Stimulated activated memory B cell treated with anti-CD40 and anti-IgM and Interleukin-4, amounts not matched to agents 10 μg/mL and 1 μg/mL and 100 μg/mL, for 72 hours (primary cell): ENCODE results near the gene AWAT1.
"Not testable (repeated sequence)": the region's sequence is repeated elsewhere in the genome, so short reads cannot be mapped to it uniquely, and the experiment has no call there.

Experiments
- ATAC-seq: fragments of 150-1000 bp; cut with Tn5 transposase; 2 replicates; pipeline ENCODE4 v1.10.0; 2021
- H3K27ac Mint-ChIP-seq: one replicate; pipeline ENCODE4 v1.8.0; 2022; ENCODE audit warnings: mild to moderate bottlenecking, mixed read lengths
- H3K27me3 Mint-ChIP-seq: one replicate; pipeline ENCODE4 v1.8.0; 2022; ENCODE audit warnings: mixed read lengths
- H3K36me3 Mint-ChIP-seq: one replicate; pipeline ENCODE4 v1.8.0; 2022; ENCODE audit warnings: mixed read lengths
- H3K4me1 Mint-ChIP-seq: one replicate; pipeline ENCODE4 v1.8.0; 2022; ENCODE audit warnings: mixed read lengths
- H3K4me3 Mint-ChIP-seq: one replicate; pipeline ENCODE4 v1.8.0; 2022; ENCODE audit warnings: mild to moderate bottlenecking, moderate library complexity, mixed read lengths
- H3K9me3 Mint-ChIP-seq: one replicate; pipeline ENCODE4 v1.8.0; 2022; ENCODE audit warnings: mixed read lengths

Gene AWAT1

DNA sequence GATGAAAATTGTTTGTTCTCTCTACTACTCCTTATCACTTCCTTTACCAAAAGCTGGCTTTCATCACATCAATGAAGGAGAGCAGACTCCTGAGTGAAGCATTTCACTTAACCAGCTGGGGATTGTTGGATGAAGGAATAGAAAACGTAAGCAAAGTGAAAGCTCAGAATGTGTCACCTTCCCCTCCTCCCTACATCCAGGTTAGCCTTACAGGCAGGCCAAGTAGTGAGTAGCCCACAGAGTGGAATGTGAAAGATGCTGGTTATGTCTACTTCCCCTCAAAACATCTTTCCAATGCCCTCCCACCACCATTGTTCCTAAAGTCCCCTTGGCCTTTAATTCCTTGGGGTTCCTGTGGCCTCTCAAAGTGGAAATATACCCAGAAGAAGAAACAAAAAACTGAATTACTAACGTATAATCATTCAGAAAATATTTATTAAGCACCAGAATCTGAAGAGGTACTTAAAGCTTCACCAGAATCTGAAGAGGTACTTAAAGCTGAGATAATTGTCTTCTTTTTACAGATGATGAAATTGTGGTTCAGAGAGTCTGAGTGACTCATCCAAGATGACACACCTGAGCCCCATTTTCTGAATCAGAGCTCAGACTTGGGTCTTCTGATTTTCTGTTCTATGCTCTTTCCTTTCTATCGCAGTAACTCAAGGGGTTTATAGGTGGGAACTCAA lies 19.1 kb downstream of the AWAT1 start:
- peaks cover 22% of the 10 kb centered on the region for H3K36me3 Mint-ChIP-seq
- H3K4me3 Mint-ChIP-seq, result no peak overlapping the region
- H3K27me3 Mint-ChIP-seq, result no peaks in the 10 kb centered on the region
- no peak overlapping the region for H3K27ac Mint-ChIP-seq
- H3K9me3 Mint-ChIP-seq, result no peaks in the 10 kb centered on the region
- H3K4me1 Mint-ChIP-seq, result no peaks in the 10 kb centered on the region
- ATAC-seq, result no peak

DNA sequence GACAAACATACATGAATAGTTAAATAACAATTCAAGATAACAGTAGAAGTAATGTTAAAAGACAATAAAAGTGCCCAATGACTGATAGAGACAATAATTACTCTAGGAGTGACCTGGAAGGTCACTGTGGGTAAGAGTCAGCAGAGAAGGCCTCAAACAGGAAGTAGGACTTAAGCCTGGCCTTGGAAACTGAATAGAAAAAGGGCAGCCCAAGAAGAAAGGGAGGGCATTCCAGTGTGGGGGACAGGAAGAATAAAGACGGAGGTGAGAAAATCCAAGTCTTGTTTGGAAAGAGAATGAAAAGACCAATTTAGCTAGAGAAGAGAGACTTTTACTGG lies 19.6 kb downstream of the AWAT1 start:
- Mint-ChIP-seq H3K27me3 (no peaks in the 10 kb centered on the region), H3K4me1 (no peaks in the 10 kb centered on the region), H3K4me3 (no peak overlapping the region), H3K27ac (no peak overlapping the region), H3K9me3 (no peaks in the 10 kb centered on the region), H3K36me3 (peaks cover 27% of the 10 kb centered on the region)
- no peak for ATAC-seq

DNA sequence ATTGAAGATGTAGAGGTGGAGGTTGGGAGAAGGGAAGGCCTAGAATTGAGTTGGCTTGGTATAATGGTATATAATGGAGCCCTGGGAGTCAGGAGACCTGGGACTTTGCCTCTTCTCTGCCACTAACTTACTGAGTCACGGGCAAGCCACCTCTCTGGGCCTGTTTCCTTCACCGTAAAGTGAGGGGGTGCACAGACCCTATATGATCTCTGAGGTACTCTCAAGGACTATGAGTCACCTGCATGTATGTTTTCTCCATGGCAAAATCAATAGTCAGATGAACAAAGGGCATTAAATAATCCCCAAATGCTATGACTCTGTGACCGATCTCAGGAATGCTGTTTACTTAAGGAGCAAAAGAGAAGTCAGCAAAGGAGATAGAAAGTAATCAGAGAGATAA lies 20.5 kb downstream of the AWAT1 start:
- Mint-ChIP-seq H3K9me3 (no peaks in the 10 kb centered on the region), H3K27ac (no peak overlapping the region), H3K4me1 (no peaks in the 10 kb centered on the region), H3K27me3 (no peaks in the 10 kb centered on the region), H3K36me3 (peaks cover 29% of the 10 kb centered on the region), H3K4me3 (no peak overlapping the region)
- ATAC-seq, result no peak

DNA sequence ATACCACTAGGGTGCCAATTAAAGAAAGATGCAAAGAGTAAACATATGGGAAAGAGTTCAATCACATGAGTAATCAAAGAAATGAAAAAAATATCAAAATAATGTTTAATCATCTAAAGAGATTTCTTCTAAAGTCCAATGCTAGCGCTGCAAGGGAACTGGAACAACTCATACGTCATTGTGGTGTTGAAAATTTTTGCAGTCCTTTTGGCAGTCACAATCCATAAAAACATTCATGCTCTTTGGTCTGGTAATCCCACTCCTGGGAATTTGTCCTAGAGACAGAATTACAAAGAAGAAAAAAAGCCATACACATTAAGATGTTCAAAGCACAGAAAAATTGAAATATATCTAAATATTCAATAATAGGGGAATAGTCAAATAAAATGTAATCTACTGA lies 21.0 kb downstream of the AWAT1 start:
- Mint-ChIP-seq H3K27me3 (no peaks in the 10 kb centered on the region), H3K4me3 (no peak overlapping the region), H3K4me1 (no peaks in the 10 kb centered on the region), H3K36me3 (peaks cover 29% of the 10 kb centered on the region), H3K27ac (no peak overlapping the region), H3K9me3 (no peaks in the 10 kb centered on the region)
- ATAC-seq, result no peak

DNA sequence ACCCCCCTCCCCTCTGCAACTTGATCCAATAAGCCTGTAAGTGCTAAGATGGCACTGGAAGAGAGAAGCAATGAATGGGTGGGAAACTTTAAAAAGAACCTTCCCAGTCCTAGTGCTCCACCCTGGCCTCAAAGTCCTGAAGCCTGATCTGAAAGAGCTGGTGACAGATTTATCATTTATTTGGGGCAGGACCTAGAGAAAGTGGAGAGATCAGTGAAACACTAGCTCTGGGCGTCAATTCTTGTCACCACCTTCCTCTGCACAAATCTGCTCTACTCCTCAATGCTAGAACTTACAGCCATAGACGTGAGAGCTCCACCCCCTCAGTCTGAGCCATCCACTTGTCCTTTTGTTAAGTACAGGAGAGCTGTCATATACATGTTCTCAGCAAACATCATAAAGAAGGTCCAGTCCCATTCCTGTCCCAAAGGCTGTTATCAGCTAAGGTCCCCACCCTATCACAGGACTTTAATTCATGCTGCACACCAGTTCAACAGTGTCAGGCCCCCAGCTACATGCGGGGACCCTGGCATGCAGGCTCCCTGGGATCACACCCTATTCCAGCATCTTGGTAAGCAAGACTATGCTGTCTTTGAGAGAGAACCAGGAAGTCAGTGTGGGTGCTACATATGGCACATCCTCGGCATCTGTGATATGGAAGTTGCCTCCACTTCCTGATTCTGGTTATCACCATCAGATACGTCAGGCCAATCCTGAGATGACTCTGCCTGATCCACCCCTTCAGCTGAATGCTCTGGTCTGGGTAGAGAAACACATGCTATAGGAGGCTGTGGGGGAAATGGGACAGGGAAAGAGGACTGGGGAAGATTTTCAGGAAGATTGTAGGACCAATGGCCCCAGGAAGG lies 23.2 kb downstream of the AWAT1 start:
- no peaks in the 10 kb centered on the region for H3K4me1 Mint-ChIP-seq
- no peak overlapping the region for H3K4me3 Mint-ChIP-seq
- H3K36me3 Mint-ChIP-seq, result peaks cover 27% of the 10 kb centered on the region
- no peaks in the 10 kb centered on the region for H3K9me3 Mint-ChIP-seq
- ATAC-seq, result no peak
- H3K27me3 Mint-ChIP-seq, result no peaks in the 10 kb centered on the region
- H3K27ac Mint-ChIP-seq, result no peak overlapping the region

DNA sequence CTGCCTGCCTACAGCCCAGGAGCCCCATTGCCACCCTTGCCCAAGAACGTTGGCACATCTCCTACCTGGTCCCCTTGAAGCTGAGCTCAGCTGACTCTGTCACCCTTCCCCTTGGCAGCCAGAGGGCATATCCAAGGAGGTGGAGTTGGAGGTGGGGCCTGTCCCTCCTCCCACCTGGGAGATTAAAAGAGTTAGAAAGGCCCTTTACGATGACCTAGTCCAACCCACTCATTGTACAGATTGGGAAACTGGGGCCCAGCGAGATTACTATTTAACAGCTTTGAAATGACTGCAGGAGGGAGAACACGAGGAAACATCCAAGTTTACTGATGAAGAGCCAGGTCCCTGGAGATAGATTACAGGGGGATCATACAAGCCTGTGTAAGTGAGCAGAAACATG lies 25.6 kb downstream of the AWAT1 start, which contains the start of gene P2RY4:
TSS of gene P2RY4 (minus strand) at position 101 of the 400 bp plus-strand sequence. CDS start 580 bp downstream, outside the sequence.
- Mint-ChIP-seq H3K4me3 (no peak within 1 kb of the TSS), H3K36me3 (peaks cover 15% of the 10 kb centered on the region), H3K27me3 (no peaks in the 10 kb centered on the region), H3K27ac (no peak within 1 kb of the TSS), H3K9me3 (no peaks in the 10 kb centered on the region), H3K4me1 (no peaks in the 10 kb centered on the region)
- no peak for ATAC-seq

DNA sequence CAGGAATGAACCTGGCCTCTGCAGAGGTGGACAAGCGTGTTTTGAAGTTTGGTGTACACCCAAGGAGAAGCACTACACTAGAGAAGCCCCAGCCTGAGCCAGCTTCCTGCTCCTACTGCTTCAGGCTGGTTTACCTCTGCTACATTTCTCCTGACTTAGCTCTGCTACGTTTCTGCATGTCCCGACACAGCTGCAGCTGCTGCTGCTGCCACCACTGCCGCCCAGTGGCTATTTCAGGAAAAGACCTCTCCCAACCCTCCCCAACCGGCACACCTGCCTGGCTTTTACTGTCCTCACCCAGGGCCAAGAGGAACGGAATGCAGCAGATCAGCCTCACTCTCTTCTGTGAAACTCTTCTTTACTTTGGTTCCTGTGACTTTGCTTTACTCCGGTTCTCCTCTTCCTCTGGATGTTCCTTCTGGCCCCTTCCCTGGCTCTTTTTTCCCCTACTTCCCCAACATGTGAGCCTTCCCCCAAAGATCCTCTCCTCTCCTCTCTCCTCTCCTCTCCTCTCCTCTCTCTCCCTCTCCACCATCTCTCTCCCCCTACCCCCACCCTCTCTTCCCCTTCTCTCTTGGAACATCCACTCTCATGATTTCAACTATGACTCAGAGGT lies 28.6 kb downstream of the AWAT1 start:
- H3K4me1 Mint-ChIP-seq, result no peaks in the 10 kb centered on the region
- H3K27me3 Mint-ChIP-seq, result no peaks in the 10 kb centered on the region
- H3K36me3 Mint-ChIP-seq, result peaks cover 12% of the 10 kb centered on the region
- H3K4me3 Mint-ChIP-seq, result no peak overlapping the region
- H3K9me3 Mint-ChIP-seq, result no peaks in the 10 kb centered on the region
- no peak overlapping the region for H3K27ac Mint-ChIP-seq
- no peak for ATAC-seq

DNA sequence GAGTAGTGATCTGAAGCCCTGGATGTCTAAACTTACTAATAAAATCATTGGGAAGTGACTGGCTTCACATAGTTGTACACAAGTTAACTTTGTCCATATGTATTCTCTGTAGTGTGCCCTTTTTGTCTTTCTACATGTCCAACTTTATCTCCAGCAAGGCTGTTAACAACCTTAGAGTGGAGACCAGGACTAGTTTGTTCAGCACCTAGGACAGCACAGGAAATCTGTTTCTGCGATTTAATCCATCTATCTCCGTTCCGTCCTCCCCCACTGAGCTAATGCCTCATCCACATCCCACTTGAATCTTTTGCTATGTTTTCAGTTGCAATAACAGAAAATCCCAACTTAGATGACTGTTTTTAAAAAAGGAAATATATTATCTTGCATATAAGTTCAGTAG lies 30.3 kb downstream of the AWAT1 start:
- H3K9me3 Mint-ChIP-seq, result no peaks in the 10 kb centered on the region
- H3K27me3 Mint-ChIP-seq, result no peaks in the 10 kb centered on the region
- no peak overlapping the region for H3K4me3 Mint-ChIP-seq
- no peaks in the 10 kb centered on the region for H3K4me1 Mint-ChIP-seq
- ATAC-seq, result no peak
- no peak overlapping the region for H3K27ac Mint-ChIP-seq
- H3K36me3 Mint-ChIP-seq, result no peaks in the 10 kb centered on the region

DNA sequence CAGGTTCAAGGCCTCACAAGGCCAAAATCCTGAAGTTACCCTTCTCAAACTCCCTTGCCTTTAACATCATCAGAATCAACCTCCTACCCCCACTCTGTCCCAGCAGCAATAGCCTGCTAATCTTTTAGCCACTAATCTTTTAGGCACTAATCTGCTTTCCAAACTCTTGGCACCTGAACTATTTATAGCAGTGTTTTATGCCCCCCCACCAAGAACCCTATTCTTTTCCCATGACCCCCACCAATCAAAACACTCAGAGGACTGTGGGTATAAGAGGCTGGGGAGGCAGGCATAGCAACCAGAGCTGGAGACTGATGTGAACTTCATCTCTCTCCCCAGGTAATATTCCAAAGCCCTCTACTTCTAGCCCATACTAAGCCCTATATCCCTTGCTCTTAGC lies 33.6 kb downstream of the AWAT1 start, which contains the start of gene ARR3:
TSS of gene ARR3 (plus strand) at position 301 of the 400 bp plus-strand sequence. CDS start 1,052 bp downstream, outside the sequence.
- H3K4me1 Mint-ChIP-seq, result no peaks in the 10 kb centered on the region
- no peaks in the 10 kb centered on the region for H3K27me3 Mint-ChIP-seq
- no peak for ATAC-seq
- no peaks in the 10 kb centered on the region for H3K36me3 Mint-ChIP-seq
- H3K4me3 Mint-ChIP-seq, result no peak within 1 kb of the TSS
- no peak within 1 kb of the TSS for H3K27ac Mint-ChIP-seq
- H3K9me3 Mint-ChIP-seq, result no peaks in the 10 kb centered on the region

DNA sequence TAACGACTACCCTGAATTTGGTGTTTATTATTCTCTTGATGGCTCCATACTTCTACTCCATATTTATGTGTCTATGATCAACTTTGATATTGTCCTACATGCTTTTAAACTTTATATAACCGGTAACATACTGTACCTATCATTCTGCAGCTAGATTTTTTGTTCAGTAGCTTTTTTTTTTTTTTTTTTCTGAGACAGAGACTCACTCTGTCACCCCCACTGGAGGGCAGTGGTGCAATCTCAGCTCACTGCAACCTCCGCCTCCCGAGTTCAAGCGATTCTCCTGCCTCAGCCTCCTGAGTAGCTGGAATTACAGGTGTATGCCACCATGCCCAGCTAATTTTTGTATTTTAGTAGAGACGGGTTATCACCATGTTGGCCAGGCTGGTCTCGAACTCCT lies 39.6 kb downstream of the AWAT1 start:
- not testable (repeated sequence) for H3K27ac Mint-ChIP-seq, ATAC-seq

DNA sequence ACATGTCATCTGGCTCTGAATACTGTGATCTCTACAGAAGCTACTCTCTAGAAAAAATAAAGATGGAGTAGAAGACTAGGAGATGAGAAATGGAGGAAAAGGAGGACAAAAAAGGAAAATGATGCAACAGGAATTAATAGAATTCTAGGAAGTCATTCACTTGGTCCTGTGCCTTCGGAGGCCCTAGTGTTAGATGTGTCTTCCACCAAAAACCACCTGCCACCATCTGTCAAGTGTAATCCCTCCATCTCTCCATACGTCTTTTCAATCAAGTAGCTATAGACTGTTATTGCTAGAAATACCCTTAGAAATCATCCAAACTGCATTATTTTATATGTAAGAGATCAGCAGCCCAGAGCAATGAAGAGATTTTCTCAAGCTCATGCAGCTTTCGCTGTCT lies 44.6 kb downstream of the AWAT1 start:
- H3K4me3 Mint-ChIP-seq, result no peak overlapping the region
- ATAC-seq, result no peak
- H3K4me1 Mint-ChIP-seq, result no peaks in the 10 kb centered on the region
- H3K27ac Mint-ChIP-seq, result no peak overlapping the region
- H3K9me3 Mint-ChIP-seq, result no peaks in the 10 kb centered on the region
- no peaks in the 10 kb centered on the region for H3K27me3 Mint-ChIP-seq
- H3K36me3 Mint-ChIP-seq, result peaks cover 26% of the 10 kb centered on the region

More for the DNA sequence above, 39.6 kb downstream of the AWAT1 start:
- not testable (repeated sequence) for H3K27me3 Mint-ChIP-seq, H3K36me3 Mint-ChIP-seq, H3K4me3 Mint-ChIP-seq, H3K4me1 Mint-ChIP-seq, H3K9me3 Mint-ChIP-seq

DNA sequence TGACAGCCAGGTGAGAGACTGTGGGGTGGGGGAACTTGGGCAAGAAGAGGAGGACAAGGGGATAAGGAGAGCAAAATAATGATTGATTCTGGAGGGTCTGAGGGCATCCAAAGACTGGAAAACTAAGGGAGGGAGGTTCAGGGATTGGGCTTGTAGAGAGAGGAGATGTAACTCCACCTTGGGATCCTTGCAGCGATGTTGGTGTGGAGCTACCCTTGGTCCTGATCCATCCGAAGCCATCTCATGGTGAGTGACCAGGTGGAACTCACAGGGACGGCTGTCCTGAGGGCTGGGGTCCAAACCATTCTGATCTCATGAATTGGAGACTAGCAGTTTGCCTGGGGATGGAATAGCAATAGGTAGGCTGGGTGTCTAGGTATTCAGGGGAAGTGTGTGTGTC lies 46.1 kb downstream of the AWAT1 start:
- Mint-ChIP-seq H3K27me3 (no peaks in the 10 kb centered on the region), H3K36me3 (peaks cover 38% of the 10 kb centered on the region), H3K4me3 (no peak overlapping the region), H3K27ac (no peak overlapping the region), H3K9me3 (no peaks in the 10 kb centered on the region), H3K4me1 (no peaks in the 10 kb centered on the region)
- ATAC-seq, result no peak

DNA sequence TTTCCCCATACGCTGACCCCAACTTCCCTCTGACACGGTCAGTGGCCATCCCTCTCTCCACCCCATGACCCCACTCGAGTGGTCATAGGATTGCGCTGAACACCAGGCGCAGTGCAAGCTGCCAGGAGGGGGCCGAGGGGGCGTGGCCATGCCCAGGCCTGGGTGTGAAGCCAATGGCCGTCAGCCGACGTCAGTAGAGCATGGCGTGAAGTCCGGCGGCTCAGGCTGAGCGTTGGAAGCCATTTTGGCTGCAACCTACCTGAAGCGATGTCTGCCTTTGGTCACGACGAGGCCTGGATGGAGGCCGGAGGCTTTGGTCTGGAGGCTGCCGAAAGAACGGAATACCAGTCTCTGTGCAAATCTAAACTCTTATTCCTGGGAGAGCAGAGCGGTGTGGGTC lies 47.5 kb downstream of the AWAT1 start, which contains the start of gene RAB41:
TSS of gene RAB41 (plus strand) at position 222 of the 400 bp plus-strand sequence. CDS start at position 268, 46 bp downstream.
- Mint-ChIP-seq H3K4me1 (no peaks in the 10 kb centered on the region), H3K9me3 (no peaks in the 10 kb centered on the region), H3K36me3 (peaks cover 45% of the 10 kb centered on the region), H3K4me3 (no peak within 1 kb of the TSS), H3K27me3 (no peaks in the 10 kb centered on the region), H3K27ac (no peak within 1 kb of the TSS)
- ATAC-seq, result no peak

DNA sequence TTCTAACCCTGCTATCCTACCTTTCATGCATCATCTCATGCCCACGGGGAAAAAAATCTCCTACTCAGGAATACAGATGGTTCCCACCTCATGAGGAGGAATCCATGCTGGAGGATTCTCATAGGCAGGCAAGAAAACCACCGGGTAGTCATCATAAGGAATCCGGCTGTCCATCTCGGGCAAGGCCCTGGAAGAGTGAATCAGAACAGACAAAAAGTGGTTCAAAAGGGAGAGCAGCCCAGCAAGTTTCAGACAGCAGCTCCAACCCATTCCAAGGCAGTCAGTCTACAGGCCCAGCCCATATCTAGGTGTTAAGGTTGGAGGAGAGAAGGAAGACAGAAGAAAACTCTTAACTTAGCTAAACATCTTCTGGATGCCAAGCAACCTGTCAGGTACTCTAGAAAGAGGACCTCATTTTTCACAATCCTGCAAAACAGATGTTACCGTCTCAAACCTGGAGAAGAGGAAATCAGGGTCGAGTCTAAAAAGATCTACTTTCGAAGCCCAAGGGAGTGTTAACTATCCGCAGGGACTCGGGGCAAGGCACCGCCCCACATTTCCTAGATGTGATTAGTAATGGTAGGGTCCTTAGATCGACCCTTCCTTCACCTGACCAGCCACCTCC lies 54.8 kb downstream of the AWAT1 start:
- H3K36me3 Mint-ChIP-seq, result peaks cover 21% of the 10 kb centered on the region
- peaks cover 10% of the 10 kb centered on the region for H3K4me1 Mint-ChIP-seq
- H3K9me3 Mint-ChIP-seq, result no peaks in the 10 kb centered on the region
- no peaks in the 10 kb centered on the region for H3K27me3 Mint-ChIP-seq
- H3K4me3 Mint-ChIP-seq, result peak overlapping the region; percentile 86
- H3K27ac Mint-ChIP-seq, result peak overlapping the region; percentile 66
- no peak for ATAC-seq
